ENCODE data around the gene PSMG2. TPM values are rescaled to one million over a fixed set of nuclear protein-coding genes. Genes with fewer than 3 reads are reported as not detected.

The PSMG2 gene
- total and polyA plus RNA-seq, 2 of the 13 experiments (the other 11 are each of a cell fraction or from before 2014, with no cell fraction given), result 53.4 to 94.8 TPM

DNA sequence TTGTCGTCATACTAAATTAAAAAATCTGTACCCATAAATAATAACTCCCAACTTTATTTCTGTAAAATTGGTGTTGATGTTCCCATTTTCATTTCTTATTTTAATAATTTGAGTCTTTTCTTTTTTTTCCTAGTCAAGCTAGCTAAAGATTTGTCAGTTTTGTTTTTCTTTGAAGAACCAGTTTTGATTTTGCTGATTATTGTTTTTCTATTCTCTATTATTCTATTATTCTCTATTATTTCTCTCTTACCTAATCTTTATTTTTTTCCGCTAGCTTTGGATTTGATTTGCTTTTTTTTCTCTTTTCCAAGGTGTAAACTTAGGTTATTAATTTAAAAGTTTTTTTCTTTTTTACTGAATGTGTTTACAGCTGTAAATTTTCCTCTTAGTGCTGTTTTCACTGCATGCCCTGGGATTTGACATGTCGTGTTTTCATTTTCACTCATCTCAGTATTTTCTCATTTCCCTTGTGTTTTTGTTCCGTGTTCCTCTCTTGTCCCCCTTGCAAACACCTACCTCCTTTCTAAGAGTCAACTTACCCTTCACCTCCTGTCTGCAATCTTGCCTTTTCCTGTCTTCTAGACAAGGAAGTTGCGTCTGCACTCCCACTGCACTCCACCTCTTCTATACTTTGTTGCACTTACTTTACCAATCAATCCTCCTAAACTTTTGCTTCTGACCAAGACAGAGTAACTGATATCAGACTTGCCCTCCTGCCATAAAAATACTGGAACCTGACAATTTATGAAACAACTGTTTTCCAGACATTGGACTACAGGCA, 18.8 kb downstream of the PSMG2 start:
- intact Hi-C loops (cut with micrococcal nuclease; ENCODE audit: unreplicated experiment) (no loop called here), in situ Hi-C loops (cut with HindIII; ENCODE audit: extremely low pct_ligation_motif_present, low pct_unique_long_range_greater_than_20kb) (no loop called here)
- BruUV-seq (replicated peaks), result no TSS peak
- H3K79me2 ChIP-seq (ENCODE audit: insufficient read depth, low read length), result no peaks in the 10 kb centered on the region
- no peaks in the 10 kb centered on the region for H4K20me1 ChIP-seq (ENCODE audit: insufficient read depth, low read length)
- TF ChIP-seq, protein P1, sequence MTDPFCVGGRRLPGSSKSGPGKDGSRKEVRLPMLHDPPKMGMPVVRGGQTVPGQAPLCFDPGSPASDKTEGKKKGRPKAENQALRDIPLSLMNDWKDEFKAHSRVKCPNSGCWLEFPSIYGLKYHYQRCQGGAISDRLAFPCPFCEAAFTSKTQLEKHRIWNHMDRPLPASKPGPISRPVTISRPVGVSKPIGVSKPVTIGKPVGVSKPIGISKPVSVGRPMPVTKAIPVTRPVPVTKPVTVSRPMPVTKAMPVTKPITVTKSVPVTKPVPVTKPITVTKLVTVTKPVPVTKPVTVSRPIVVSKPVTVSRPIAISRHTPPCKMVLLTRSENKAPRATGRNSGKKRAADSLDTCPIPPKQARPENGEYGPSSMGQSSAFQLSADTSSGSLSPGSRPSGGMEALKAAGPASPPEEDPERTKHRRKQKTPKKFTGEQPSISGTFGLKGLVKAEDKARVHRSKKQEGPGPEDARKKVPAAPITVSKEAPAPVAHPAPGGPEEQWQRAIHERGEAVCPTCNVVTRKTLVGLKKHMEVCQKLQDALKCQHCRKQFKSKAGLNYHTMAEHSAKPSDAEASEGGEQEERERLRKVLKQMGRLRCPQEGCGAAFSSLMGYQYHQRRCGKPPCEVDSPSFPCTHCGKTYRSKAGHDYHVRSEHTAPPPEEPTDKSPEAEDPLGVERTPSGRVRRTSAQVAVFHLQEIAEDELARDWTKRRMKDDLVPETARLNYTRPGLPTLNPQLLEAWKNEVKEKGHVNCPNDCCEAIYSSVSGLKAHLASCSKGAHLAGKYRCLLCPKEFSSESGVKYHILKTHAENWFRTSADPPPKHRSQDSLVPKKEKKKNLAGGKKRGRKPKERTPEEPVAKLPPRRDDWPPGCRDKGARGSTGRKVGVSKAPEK (CRISPR knock-in tag; IDR thresholded peaks at IDR 0.05; ENCODE audit: borderline replicate concordance), result no peak
- peak in 1 of 2 experiments; percentile 16; a peak in 1 of 4 replicates for TF ChIP-seq MAFK (conservative IDR thresholded peaks at IDR 0.05 in 1 of 2, IDR thresholded peaks at IDR 0.05 in 1 of 2; ENCODE audit: low read length in 2 of 2)
- DNase-seq (ENCODE audit: low spot score) (no peak), FAIRE-seq (no peak), ATAC-seq (no peak)
- no peaks in the 10 kb centered on the region for H3K9me3 ChIP-seq (ENCODE audit: low read length)
- no peak overlapping the region for H3K4me2 ChIP-seq (ENCODE audit: low read depth, low read length)
- H3K36me3 ChIP-seq (replicated peaks in 1 of 2; ENCODE audit: control insufficient read depth in 1 of 2, insufficient read depth in 2 of 2, low read length in 2 of 2), result peaks cover 10 to 52% of the 10 kb centered on the region in 2 experiments
- H3K9ac ChIP-seq (ENCODE audit: insufficient read depth, low read depth, low read length), result no peak overlapping the region
- H3K27ac ChIP-seq (ENCODE audit: extremely low read length, insufficient read depth, low read length), result no peak overlapping the region
- H3K27me3 ChIP-seq (ENCODE audit: control insufficient read depth in 1 of 2, insufficient read depth in 2 of 2, low read length in 2 of 2), result no peaks in the 10 kb centered on the region
- H3K4me3 ChIP-seq (replicated peaks in 1 of 3; ENCODE audit: insufficient read depth in 1 of 3, low read depth in 2 of 3, low read length in 3 of 3), result no peak overlapping the region
- ChIA-PET POLR2A (interaction anchor here (1.0 to 1.6 kb wide), 2 partner anchors 9 to 19 kb away, joined by 3 to 4 read pairs; partner anchors contain the start of gene CEP76), CTCF (ENCODE audit: low intra/inter-chr PET ratio, low total read pairs) (no interaction called here)
- H3K4me1 ChIP-seq (ENCODE audit: insufficient read depth, low read length), result no peaks in the 10 kb centered on the region
- WGBS (ENCODE audit: low lambda C conversion rate), result 97% methylated on average over 5 of the region's 5 CpGs
- H2AFZ ChIP-seq (ENCODE audit: low read length), result no peak overlapping the region

DNA sequence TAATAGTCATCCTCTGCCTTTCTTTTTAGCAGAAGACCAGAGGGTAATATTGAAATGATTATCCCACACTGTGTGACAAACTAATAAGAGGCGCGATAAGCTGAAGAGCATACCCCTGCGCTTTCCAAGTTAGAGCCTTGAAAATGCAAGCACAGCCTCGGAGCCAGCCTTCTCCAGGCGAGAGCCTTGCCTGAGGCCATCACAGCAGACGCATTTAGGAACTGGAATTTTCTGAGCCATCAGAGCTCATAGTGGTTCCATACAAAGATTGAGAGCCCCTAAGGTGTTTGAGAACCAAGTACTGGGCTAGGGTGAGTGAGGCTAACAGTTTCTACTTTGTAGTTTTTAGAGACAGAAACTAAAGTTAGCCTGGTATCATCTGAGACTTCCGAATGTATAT, 19.9 kb downstream of the PSMG2 start:
- Histone ChIP-seq H3K36me3 (replicated peaks in 1 of 2; ENCODE audit: control insufficient read depth in 1 of 2, insufficient read depth in 2 of 2, low read length in 2 of 2) (peaks cover 9 to 42% of the 10 kb centered on the region in 2 experiments), H3K4me3 (replicated peaks in 1 of 3; ENCODE audit: insufficient read depth in 1 of 3, low read depth in 2 of 3, low read length in 3 of 3) (no peak overlapping the region), H3K4me1 (ENCODE audit: insufficient read depth, low read length) (no peaks in the 10 kb centered on the region), H3K9ac (ENCODE audit: insufficient read depth, low read depth, low read length) (no peak overlapping the region), H4K20me1 (ENCODE audit: insufficient read depth, low read length) (no peaks in the 10 kb centered on the region), H3K4me2 (ENCODE audit: low read depth, low read length) (no peak overlapping the region), H3K27ac (ENCODE audit: extremely low read length, insufficient read depth, low read length) (no peak overlapping the region), H3K79me2 (ENCODE audit: insufficient read depth, low read length) (no peaks in the 10 kb centered on the region), H3K9me3 (ENCODE audit: low read length) (no peaks in the 10 kb centered on the region), H2AFZ (ENCODE audit: low read length) (no peak overlapping the region), H3K27me3 (ENCODE audit: control insufficient read depth in 1 of 2, insufficient read depth in 2 of 2, low read length in 2 of 2) (no peaks in the 10 kb centered on the region)
- DNase-seq (ENCODE audit: low spot score), result no peak
- TF ChIP-seq ZNF367 (CRISPR knock-in tag; IDR thresholded peaks at IDR 0.05; ENCODE audit: borderline replicate concordance), result no peak
- no peak for TF ChIP-seq MTA1 (CRISPR knock-in tag; IDR thresholded peaks at IDR 0.05; ENCODE audit: borderline replicate concordance)
- ATAC-seq, result no peak
- intact Hi-C loops (cut with micrococcal nuclease; ENCODE audit: unreplicated experiment), result no loop called here
- in situ Hi-C loops (cut with HindIII; ENCODE audit: extremely low pct_ligation_motif_present, low pct_unique_long_range_greater_than_20kb), result no loop called here
- CTCF ChIA-PET (ENCODE audit: low intra/inter-chr PET ratio, low total read pairs), result no interaction called here
- no TSS peak for BruUV-seq (replicated peaks)
- POLR2A ChIA-PET, result interaction anchor here (1.0 kb wide), 1 partner anchor 8 kb away, joined by 4 read pairs; no protein-coding TSS in a partner anchor
- no peak for FAIRE-seq
- WGBS (ENCODE audit: low lambda C conversion rate), result 93% methylated on average over 7 of the region's 7 CpGs

All from HepG2 (cell line).